ENCODE results near the gene CFAP73.

The CFAP73 gene

DNA sequence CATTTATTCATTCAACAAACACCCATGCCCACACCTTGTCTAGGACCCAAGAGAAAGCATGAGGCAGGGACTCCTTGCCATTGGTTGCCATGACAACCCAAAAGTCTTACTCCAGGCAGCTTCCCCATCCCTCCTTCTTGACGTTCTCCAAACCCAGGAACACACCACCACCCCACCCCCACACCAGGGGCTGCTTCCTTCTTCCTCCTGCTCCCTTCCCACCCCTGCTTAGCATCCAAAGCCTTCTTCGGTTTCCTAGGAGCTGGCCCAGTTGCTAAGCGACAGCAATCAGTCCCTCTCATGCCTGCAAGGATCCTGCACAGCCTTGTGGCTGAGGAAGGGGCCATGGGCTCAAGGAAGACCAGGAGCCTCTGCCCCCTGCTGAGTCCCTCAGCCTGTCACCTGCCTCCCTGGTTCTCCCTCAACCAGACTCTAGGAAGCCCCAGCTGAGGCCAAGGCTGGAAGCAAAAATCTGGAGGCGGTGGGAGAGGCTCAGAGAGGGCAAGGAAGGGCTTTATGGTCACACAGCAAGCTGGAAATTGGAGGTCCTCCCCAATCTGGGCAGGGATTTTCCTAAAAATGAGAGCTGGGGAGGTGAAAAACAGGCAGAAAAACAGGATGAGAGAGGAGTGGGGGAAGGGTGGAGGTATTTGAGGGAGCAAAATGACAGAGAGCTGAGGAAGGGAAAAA lies 29.4 kb upstream of the CFAP73 start:
- no peak for DNase-seq (ENCODE audit: low read depth in 2 of 2)

GRCh38 chr12:113120670-113121370 lies 28.7 kb upstream of the CFAP73 start:
- DNase-seq (ENCODE audit: low read depth in 2 of 2): no peak

GRCh38 chr12:113127791-113128199 lies 21.7 kb upstream of the CFAP73 start:
- DNase-seq (ENCODE audit: low read depth in 2 of 2): no peak

- DNase-seq (ENCODE audit: low read depth in 2 of 2): no peak
Observed at GRCh38 chr12:113128802-113129663, 20.5 kb upstream of the CFAP73 start.

GRCh38 chr12:113129664-113130456 lies 19.7 kb upstream of the CFAP73 start:
- DNase-seq (ENCODE audit: low read depth in 2 of 2): no peak

- no peak for DNase-seq (ENCODE audit: low read depth in 2 of 2)
Observed at GRCh38 chr12:113130457-113131135, 18.9 kb upstream of the CFAP73 start.

- DNase-seq (ENCODE audit: low read depth in 2 of 2): no peak
Observed at GRCh38 chr12:113131556-113131955, 18.0 kb upstream of the CFAP73 start.

GRCh38 chr12:113133036-113133435 lies 16.5 kb upstream of the CFAP73 start:
- no peak for DNase-seq (ENCODE audit: low read depth in 2 of 2)

GRCh38 chr12:113133666-113134065 lies 15.9 kb upstream of the CFAP73 start:
- DNase-seq (ENCODE audit: low read depth in 2 of 2): no peak

GRCh38 chr12:113134071-113134470 lies 15.5 kb upstream of the CFAP73 start:
- no peak for DNase-seq (ENCODE audit: low read depth in 2 of 2)

- DNase-seq (ENCODE audit: low read depth in 2 of 2): no peak
Observed at GRCh38 chr12:113134521-113134951, 15.0 kb upstream of the CFAP73 start.

DNA sequence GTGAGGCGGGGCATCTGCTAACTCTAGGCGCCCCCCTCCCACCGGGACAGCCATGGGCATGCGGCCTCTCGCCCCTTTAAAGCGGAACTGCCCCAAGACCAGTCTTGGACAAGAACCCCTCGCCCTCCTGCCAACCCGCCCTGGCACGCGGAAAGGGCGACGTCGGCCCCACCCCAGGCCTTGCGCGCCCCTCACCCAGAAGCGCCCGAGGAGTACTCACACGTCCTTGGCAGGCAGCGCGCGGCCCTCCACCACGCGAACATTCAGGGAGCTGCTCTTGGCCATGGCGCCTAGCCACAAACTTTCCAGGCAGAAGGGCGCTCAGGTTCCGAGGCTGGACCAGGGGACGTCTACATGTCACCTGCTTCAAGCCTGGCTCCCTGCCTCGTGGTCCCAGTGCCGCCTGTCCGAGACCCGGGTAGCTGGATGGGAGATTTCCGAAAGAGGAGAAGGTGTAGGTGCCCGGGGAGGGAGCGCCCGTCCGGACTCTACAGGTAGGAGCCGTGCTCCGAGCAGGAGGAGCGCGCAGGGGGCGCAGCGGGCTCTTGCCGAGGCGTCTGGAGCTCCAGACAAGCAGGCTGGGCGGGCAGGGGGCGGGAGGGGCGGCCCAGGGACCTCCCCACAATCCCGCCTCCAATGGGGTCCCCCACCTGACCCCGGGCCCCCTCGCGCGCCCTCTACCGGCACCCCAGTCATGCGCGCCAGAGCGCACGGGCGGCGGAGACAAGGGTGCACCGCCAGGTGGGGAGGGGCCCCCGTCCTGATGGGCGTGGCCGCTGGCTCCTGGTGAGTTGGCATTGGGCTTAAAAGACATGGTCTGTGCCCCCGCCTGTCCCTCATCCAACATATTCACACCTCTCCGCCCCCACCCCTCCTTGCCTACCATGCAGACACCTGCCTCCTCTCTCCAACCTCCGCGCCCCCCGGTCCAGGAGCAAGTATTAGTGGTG lies 14.1 kb upstream of the CFAP73 start, which contains the start of gene RASAL1:
RASAL1 (minus strand) TSS at position 584 of the 950 bp plus-strand sequence; CDS start at position 285, 299 bp downstream.
- DNase-seq (ENCODE audit: low read depth in 2 of 2): peak; percentile 73 to 81

DNA sequence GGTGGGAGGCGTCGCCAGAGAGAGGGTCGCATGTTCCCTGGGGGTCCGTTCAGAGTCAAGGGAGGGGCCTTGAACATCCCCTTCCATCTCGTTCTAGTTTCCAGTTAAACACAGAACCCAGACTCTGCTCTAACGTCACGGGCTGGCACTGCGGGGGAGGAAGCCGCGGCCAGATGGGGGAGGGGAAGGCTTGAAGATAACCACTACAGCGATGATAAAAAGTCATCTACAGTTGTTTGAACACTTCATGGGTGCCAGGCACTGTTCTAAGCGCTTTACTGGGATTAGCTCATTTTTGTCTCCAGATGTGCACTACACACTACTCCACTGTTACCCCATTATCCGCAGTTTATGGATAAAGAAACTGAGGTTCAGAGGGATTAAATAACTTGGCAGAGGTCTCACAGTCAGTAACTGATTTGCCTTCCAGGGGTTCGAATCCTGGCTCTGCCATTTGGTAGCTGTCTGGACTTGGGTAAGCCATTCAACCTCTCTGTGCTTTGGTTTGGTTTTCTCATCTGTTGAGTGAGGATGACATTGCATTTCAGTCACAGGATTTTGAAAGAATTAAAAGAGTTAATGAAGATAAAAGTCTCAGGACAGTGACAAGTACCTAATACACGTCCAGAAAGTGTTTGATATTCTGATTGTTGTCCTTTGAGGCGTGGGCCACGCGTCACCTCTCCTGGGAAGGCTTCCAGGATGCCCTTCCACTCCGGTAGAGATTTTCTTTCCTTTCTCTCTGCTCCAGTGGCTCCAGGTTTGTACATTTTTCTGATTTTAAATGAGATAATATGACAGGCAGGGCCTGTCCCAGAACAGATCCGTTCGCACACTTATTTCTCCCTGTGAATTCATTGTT lies 13.2 kb upstream of the CFAP73 start:
- peak; percentile 62 for DNase-seq (ENCODE audit: low read depth in 2 of 2)

DNA sequence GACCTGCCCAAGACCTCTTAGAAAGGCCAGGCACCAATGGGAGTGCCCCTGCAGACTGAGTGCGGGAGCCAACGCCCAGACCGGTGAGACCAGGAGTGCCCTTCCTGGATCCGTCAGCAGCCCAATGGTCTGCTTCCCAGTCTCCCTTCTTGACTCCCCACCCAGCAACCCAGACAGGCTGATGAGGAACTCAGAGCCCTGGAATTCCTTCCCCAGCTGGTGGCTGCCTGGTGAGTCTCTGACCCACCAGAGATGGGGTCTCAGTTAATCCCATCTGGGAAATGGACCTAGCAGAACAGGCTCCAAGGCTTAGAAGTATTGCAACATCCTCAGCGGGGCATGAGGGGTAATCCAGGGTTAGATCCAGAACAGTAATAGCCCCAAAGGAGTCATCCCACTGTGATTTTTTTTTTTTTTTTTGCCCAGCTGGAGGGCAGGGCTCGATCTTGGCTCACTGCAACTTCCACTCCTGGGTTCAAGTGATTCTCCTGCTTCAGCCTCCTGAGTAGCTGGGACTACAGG lies 12.5 kb upstream of the CFAP73 start:
- no peak for DNase-seq (ENCODE audit: low read depth in 2 of 2)

- no peak for DNase-seq (ENCODE audit: low read depth in 2 of 2)
Observed at GRCh38 chr12:113137861-113138783, 11.4 kb upstream of the CFAP73 start.

DNA sequence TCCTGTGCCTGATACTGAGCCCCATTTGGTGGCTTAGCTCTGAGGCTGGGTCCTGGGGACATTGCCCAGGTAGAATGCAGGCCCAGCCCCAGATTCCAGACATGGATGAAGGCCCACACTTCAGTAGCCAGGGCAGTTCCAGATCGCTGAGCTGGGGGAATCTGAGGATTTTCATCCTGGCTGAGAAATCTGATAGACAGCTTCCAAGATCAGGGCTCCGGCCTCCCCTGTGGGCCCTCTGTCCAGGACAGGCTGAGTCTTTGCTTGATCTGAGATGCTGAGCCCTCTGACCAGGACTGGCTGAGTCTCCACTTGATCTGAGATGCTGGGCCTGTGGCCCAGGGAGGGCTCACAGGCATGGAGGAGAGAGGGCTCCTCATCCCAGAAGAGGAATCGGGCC lies 10.7 kb upstream of the CFAP73 start:
- no peak for DNase-seq (ENCODE audit: low read depth in 2 of 2)

- no peak for DNase-seq (ENCODE audit: low read depth in 2 of 2)
Observed at GRCh38 chr12:113140706-113141105, 8.8 kb upstream of the CFAP73 start.
